Omental fat pad (tissue), 4 donors: ENCODE results near the gene FANCE. TPM values are rescaled to one million over a fixed set of nuclear protein-coding genes. Genes with fewer than 3 reads are reported as not detected.

Experiments
- ATAC-seq: fragments of 150-250 bp; one replicate; pipeline ENCODE4 v1.9.1; 2016; ENCODE audit warnings: mild to moderate bottlenecking, moderate library complexity; ENCODE audit not compliant: low FRiP score
- DNase-seq: peaks from one replicate; pipeline ENCODE4 v3.0.0-alpha.2; 2019; ENCODE audit warnings: low spot score
- total RNA-seq, 4 donors: library from RNA; depleted of rRNA; stranded (reverse); fragments of >200 nt; gene quantifications; one replicate each; pipeline ENCODE4 v1.1.0, GENCODE V29; 2016
- TF ChIP-seq, protein P1 (sequence below), 3 donors: fragments of 450-650 bp; IDR thresholded peaks; one replicate each; pipeline ENCODE4 v1.5.1; 2016 to 2017; ENCODE audit warnings: antibody characterized with exemption in 3 of 3, mild to moderate bottlenecking in 3 of 3, moderate library complexity in 2 of 3

Gene FANCE
- total RNA-seq, 4 donors from 2014 or later: 1.9 to 9.6 (median 5.4) TPM

GRCh38 chr6:35507221-35507620 is 55.1 kb downstream of the FANCE start:
- DNase-seq (no peak), ATAC-seq (no peak)

GRCh38 chr6:35508027-35508426 is 55.9 kb downstream of the FANCE start:
- ATAC-seq: no peak
- TF ChIP-seq, protein P1, sequence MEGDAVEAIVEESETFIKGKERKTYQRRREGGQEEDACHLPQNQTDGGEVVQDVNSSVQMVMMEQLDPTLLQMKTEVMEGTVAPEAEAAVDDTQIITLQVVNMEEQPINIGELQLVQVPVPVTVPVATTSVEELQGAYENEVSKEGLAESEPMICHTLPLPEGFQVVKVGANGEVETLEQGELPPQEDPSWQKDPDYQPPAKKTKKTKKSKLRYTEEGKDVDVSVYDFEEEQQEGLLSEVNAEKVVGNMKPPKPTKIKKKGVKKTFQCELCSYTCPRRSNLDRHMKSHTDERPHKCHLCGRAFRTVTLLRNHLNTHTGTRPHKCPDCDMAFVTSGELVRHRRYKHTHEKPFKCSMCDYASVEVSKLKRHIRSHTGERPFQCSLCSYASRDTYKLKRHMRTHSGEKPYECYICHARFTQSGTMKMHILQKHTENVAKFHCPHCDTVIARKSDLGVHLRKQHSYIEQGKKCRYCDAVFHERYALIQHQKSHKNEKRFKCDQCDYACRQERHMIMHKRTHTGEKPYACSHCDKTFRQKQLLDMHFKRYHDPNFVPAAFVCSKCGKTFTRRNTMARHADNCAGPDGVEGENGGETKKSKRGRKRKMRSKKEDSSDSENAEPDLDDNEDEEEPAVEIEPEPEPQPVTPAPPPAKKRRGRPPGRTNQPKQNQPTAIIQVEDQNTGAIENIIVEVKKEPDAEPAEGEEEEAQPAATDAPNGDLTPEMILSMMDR (IDR thresholded peaks at IDR 0.05): no peak
- DNase-seq: no peak

More at GRCh38 chr6:35507221-35507620, 55.1 kb downstream of the FANCE start:
- TF ChIP-seq, protein P1 (IDR thresholded peaks at IDR 0.05): no peak

DNA sequence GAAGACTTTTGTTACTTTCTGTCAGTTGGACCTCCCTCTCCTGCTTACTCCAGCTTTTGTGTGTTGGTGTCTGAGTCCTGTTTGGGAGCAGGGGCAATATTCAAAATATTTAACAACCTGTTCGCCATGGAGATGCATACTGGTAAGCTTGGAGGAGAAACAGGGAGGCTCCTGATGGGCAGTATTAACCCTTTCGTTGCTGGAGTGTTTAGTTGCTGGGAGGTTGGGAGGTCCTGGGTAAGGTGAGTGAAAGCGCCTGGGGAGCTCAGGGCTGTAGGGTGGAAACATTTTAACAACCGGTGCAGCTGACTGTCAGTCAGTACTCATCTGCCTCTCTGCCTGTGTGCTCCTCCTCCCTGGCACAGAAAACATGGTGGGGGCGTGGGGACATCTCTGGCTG is 56.4 kb downstream of the FANCE start:
- ATAC-seq (no peak), DNase-seq (no peak)
- TF ChIP-seq, protein P1 (IDR thresholded peaks at IDR 0.05): no peak

GRCh38 chr6:35510916-35511561 is 58.9 kb downstream of the FANCE start:
- TF ChIP-seq, protein P1 (IDR thresholded peaks at IDR 0.05): no peak
- ATAC-seq (no peak), DNase-seq (no peak)

DNA sequence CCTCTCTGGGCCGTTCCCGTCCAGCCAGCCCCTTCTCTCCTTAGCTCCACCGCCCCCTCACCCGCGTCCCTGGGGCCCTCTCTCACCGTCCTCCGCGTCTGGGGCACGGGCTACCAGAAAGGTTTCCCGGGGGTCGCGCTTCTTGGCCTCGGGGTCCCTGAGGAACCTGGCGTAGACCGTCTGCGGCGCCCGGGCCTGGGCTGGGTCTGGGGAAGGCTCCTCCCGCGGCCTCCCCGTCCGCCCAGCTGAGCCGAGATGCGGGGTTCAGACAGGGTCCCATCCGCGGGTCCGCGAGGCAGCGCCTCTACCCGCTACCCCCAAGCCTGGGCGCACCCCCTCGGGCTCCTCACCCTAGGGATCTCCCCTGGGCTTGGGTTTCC is 59.4 kb downstream of the FANCE start:
- DNase-seq: no peak
- ATAC-seq: peak; percentile 43
- TF ChIP-seq, protein P1 (IDR thresholded peaks at IDR 0.05): no peak

DNA sequence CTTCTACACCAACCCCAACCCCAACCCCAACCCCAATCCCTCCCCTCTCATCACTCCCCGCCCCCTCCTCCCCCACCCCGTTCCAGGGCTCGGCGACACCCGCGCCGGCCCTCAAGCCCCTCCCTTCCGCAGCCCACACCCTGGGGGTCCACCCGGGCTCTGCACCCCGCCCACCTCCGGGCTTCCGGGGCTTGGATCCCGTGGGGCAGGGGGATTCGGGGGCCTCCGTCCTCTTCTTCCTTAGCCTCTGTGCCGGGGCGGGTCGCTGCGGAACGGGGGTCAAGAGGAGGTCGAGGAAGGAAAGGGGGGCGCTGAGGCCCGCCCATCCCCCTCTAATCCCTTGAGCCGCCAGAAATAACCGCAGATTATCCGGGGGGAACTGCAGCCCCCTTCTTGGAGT is 59.9 kb downstream of the FANCE start:
- TF ChIP-seq, protein P1 (IDR thresholded peaks at IDR 0.05): no peak
- DNase-seq: no peak
- ATAC-seq: no peak

GRCh38 chr6:35512740-35513139 is 60.6 kb downstream of the FANCE start, which contains the start of gene TULP1:
TULP1 (minus strand) TSS chr6:35512896; CDS start chr6:35512858, 38 bp downstream.
- TF ChIP-seq, protein P1 (IDR thresholded peaks at IDR 0.05): no peak
- DNase-seq: no peak
- ATAC-seq: no peak
